HG03135 (cell line): Measurements from ENCODE around the gene APOL1.
"Not testable (repeated sequence)": the region's sequence is repeated elsewhere in the genome, so short reads cannot be mapped to it uniquely, and the experiment has no call there.

Experiments
- ATAC-seq: cut with Tn5 transposase; IDR thresholded peaks from one replicate; pipeline ENCODE4 v1.9.1; 2021; ENCODE audit warnings: mild to moderate bottlenecking, moderate library complexity; ENCODE audit not compliant: unreplicated experiment

Gene APOL1

GRCh38 chr22:36263886-36264664 is 11.1 kb downstream of the APOL1 start:
- ATAC-seq, result not testable (repeated sequence)

- no peak for ATAC-seq
Observed at GRCh38 chr22:36267058-36267457, 14.1 kb downstream of the APOL1 start.

GRCh38 chr22:36267896-36268485 is 15.1 kb downstream of the APOL1 start:
- ATAC-seq, result no peak

GRCh38 chr22:36271231-36271630 is 18.3 kb downstream of the APOL1 start:
- ATAC-seq, result not testable (repeated sequence)

- not testable (repeated sequence) for ATAC-seq
Observed at GRCh38 chr22:36271951-36272350, 19.0 kb downstream of the APOL1 start.

DNA sequence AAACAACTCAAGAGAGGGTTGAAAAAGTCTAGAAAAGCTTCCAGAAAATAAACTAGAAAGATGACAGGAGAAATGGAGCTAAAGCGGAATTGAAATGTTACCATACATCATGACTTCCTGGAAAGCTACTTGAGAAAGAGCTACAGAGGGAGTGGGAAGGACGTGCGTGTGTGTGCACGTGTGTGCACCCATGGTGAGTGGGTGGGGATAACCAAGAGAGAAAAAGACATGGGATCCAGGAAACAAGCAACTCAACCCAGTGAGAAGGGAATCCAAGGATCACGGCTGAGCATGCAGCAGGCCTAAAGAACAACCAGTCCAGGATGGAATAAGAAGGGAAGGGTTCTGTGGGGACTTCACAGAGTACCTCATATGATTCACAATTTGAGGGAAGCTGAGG is 21.6 kb downstream of the APOL1 start:
- ATAC-seq, result no peak

GRCh38 chr22:36277482-36278291 is 24.8 kb downstream of the APOL1 start:
- ATAC-seq, result no peak

GRCh38 chr22:36279219-36279666 is 26.3 kb downstream of the APOL1 start:
- ATAC-seq, result no peak

- no peak for ATAC-seq
Observed at GRCh38 chr22:36280379-36280778, 27.4 kb downstream of the APOL1 start.

DNA sequence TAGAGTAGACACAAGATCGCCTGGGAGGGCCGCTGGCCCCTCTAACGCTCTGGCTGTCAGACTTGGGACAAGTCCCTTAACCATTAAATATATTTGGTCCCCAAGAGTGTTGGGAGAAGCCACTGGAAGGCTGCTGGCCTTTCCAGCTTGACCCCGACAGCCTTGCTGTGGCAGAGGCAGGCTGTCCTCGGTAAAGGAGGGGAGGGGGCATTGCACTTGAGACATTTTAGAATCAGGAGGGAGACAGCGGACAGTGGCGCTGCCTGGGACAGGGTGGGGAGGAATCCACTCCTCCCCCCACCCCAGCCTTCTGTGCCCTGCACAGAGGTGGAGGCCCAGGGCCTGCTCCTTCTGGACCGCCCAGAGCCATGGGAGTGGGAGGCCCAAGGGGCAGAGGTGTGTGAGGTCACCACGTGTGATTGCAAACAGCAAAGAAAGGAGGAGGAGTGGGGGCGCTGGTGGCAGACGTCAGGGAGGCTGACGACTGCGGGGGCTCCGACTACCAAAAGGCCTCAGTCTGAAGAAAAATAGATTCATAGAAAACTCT is 28.9 kb downstream of the APOL1 start:
- no peak for ATAC-seq

DNA sequence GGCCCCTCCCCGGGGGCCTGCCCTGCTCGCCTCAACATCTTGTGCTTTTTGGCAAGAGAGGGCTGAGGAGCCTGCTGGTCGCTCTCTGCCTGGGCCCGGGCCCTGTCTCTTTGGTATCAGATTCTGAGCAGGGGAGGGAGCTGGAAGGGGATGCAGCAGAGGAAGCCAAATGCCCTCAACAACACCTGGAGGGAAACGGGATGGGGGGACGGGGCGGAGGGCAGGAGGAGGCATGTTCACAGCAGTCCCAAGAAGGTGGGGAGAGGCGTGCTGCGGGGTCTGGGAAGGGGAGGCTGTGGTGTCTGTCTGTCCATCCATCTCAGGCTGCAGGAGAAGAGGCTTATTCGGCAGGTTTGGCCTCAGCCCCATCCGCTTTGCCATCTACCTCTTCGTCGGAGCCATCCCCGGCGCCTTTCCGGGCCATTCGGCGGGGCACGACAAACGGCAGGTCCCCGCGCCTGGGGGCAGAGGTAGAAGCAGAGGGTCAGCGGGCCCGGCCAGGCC is 29.4 kb downstream of the APOL1 start:
- ATAC-seq, result no peak

- ATAC-seq, result no peak
Observed at GRCh38 chr22:36284171-36284571, 31.2 kb downstream of the APOL1 start.

- no peak for ATAC-seq
Observed at GRCh38 chr22:36285017-36285416, 32.1 kb downstream of the APOL1 start.

GRCh38 chr22:36285545-36285944 is 32.6 kb downstream of the APOL1 start:
- no peak for ATAC-seq

GRCh38 chr22:36286096-36286957 is 33.4 kb downstream of the APOL1 start:
- ATAC-seq, result no peak

- ATAC-seq, result no peak
Observed at GRCh38 chr22:36287881-36288515, 35.1 kb downstream of the APOL1 start.

DNA sequence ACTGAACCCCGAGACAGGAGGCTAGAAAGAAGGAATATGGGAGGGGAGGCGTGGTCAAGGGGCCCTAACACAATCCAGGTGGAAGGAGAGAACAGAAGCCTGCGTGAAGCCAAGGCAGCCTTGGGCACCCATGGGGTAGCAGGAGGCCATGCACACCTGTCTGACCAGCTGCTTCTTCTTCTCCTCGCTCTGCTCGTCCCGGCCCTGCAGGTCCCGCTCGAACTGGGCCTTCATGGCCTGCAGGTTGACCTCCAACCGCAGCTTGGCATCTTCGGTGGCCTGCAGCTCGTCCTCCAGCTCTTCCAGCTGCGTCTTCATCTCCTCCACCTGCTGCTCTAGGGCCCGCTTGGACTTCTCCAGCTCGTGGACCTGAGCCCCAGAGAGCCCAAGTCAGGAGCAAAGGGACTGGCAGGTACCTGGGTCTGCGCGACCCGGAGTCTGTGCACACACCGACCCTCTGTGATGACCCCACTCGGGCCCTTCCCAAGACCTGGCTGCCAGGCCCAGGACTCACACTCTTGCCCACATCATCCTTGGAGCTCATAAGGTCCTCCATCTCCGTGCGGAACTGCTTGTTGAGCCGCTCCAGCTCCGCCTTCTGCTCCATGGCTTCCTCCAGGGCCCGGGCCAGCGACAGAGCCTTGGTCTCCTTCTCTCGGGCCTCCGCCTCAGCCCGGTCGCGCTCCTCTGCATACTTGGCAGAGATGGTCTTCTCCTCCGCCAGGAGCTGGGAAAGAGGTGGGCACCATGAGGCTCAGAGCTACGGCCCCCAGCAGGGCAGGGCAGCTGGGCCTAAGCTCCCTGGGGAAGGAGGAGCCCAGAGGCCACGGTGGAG is 35.9 kb downstream of the APOL1 start:
- no peak for ATAC-seq

GRCh38 chr22:36289406-36289870 is 36.5 kb downstream of the APOL1 start:
- ATAC-seq, result no peak

GRCh38 chr22:36289948-36290371 is 37.0 kb downstream of the APOL1 start:
- ATAC-seq, result not testable (repeated sequence)
